Measurements from ENCODE around the gene KIF13A.
"Not testable (repeated sequence)": the region's sequence is repeated elsewhere in the genome, so short reads cannot be mapped to it uniquely, and the experiment has no call there.

Gene KIF13A

DNA sequence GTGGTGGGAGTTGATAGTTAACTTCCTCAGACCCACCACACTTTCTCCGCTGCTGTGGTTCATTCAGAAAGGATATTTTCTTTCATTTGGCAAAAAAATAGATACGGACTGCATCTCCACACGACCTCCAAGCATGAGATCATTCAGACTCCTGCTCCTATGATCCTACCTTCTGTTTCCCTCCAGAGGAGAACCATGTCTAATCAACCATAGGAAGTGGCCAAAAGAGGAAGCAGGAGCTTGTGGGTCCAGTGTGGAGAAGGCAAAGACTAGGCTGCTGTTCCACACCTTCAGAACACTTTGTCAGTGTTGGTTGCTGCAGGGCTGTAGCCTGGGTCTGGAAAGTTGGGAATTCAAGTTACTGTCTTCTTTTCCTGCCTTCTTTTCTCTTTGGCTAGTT lies 10.6 kb upstream of the KIF13A start:
- no peak for DNase-seq

DNA sequence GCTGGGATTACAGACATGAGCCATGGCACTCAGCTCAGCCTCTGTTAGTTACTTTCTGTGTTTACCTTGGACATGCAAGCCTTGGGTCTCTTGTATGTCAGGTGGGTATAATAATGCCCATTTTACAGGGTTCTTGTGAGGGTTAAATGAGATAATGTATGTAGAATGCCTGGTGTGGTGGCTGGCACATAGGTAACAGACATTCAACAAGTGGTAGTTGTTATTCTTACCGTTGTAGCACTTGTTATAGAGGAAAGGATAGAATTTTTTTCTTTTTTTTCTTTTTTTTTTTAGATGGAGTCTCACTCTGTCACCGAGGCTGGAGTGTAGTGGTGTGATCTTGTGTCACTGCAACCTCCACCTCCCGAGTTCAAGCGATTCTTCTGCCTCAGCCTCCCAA lies 8.0 kb upstream of the KIF13A start:
- DNase-seq, result no peak

DNA sequence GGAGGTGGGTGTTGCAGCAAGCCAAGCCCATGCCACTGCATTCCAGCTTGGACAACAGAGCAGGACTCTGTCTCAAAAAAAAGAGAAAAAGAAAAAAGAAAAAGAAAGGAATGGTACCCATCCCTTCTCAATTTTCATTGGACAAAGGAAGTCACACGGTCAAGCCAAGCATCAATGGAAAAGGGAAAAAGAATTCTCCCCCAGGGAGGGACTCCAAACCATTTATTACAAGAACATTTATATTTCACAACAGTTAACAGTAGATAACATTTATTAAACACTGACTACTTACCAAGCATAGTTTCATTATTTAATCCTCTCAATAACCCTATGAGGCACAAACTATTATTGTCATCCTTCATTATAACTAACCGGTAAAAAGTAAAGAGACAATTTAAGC lies 6.6 kb upstream of the KIF13A start:
- DNase-seq, result no peak

DNA sequence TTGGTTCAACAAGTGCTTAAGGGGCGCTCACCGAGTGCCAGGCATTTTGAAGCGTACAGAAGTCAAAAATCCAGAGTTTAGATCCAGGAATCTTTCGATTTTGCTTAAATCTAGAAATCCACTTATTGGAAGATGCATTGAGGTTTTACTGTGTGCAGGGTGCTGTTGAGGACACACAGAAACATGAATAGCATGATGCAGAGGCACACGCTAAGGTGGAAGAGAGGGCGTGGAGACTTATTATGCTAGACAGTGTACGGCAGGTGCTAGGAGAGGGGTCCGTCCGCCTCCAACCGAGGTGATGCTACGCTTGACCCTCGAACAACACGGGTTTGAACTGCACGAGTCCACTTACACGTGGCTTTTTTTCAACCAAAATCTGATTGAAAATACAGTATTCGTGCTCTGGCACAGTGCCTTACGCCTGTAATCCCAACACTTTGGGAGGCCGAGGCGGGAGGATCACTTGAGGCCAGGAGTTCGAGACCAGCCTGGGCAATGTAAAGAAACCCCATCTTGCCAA lies 1.0 kb upstream of the KIF13A start:
- DNase-seq, result no peak

DNA sequence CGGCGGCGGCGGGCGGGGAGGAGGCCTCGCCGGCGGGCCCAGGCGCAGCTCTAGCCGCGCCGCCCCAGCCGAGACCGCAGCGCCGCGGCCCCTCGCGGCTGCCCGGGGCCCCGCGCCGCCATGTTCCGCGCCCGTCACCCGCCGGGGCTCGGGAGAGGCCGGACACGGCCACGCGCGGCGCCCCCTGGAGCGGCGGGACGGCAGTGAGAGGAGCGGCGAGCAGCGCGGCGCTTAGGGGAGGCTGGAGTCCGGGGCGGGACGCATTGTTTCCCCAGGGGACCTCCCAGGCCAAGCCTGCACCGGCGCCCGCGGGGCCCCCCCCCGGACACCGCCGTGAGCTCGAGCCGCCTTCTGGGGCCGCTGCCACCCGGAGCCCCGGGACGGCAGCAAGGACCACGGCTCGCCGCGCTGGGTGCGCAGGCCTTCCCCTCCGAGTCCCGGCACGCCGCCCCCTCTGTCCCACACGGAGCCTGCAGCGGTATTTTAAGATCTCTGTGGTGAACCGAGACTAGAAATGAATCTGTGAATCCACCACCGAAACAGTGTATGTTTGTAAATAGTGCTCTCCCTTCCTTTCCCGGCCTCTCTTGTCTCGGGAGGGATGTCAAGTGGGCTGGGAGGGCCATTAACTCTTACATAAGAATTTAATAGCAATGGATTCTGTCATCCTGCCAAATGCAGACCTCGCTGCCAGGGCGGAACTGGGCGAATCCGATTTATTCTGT lies 424 bp upstream of the KIF13A start:
- peak; percentile 46 for DNase-seq

DNA sequence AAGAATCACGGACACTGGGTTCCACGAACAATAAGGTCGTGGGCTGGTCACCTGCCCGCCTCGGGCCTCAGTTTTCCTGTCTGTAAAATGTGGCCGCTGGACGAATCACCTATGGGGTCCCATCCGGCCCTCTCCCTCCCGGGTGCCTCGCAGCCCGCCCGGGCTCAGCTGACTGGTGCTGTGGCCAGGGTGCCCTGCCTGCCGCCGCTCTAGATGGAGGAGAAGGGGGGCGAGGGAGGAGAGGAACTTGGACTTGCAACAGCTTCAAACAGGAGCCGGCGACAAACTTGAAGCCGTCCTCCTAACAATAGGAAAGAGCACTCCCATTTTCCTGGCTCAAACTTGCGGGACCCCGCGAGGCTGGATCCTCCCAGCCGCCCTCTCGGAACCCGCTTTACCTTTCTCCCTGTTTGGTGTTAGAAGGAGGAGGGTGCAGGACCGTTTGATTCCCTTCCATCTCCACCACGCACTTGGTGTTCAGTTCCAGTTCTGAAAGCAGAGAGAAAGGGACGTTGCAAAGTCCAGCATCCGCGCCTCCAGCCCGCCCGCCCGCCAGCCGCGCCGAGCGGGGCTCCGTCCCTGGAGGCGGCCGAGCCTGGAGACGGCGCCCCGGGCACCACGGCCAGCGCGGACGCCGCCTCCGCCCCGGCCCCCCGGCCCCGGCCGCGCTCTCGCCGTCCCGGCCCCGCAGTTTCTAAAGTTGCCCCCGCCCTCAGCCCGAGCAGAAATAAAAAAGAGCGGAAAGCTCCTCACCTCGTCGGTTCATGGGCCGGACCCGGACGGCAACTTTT lies 584 bp downstream of the KIF13A start:
- DNase-seq, result peak; percentile 8

DNA sequence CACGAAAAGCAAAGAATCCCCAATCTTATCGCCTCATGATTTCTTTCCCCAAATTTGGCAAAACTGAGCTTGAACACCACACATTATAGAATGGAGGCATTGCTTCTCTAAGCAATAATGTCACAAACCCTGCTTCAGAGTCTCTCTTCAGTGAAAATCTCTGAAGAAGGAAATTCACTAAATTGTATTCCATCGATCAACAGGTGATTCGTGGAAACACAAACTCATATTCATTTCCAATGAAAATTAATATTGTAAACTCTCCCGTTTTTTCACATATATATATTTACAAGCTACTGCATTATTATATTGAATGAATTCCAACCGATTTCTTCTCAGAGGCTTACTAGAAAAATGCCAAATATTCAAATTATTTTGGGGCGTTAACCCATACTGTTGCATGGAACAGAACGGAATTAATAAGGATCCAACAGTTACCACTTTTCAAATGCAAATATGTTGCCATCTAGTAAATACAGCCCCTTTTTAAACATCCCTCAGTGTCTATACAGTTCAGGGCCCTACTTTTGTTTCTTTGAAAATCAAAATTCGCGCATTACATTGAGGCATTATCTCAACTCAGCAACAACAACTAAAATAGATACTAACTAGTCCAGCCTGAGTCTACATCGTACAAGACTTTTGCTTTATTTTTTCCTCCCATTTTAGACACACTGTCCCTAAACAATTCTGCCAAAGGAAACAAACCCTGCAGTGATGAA lies 1.3 kb downstream of the KIF13A start:
- no peak for DNase-seq

DNA sequence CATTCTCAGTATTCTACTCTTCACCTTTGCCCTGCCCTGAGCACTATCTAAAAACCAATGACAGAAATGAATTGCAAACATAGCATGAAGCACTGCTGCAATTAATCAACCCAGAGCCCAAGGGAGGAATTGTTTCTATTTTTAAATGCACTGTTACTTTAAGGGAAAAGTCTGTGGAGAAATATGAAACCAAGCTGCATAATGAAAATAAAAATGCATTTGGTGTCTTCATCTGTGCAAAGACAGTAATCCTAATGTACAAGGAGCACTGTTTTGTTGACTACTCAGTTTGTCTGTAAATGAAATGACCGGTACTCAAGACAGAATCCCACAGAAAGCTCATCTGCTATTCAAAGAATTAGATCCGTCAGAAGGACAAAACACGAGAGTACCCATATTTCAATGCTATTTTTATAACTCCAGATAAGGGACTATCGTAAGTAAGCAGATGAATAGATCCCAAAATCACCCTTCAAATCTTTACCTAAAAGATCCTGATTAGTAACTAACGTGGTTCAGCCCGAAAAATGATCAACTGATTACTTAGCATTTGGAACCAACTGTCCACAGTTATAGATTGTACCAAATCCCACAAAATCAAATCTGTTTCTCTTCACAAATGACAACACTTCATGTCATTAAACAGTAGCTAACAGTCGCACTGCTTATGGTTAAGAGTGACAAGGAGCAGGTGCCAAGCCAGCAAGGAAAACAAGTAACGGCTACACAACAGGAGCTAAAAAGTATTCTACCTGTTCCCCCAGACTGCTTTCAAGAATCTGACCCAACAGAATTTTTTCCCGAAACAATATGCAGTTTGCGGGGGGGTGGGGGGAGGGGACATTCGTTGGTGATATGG lies 2.4 kb downstream of the KIF13A start:
- no peak for DNase-seq

DNA sequence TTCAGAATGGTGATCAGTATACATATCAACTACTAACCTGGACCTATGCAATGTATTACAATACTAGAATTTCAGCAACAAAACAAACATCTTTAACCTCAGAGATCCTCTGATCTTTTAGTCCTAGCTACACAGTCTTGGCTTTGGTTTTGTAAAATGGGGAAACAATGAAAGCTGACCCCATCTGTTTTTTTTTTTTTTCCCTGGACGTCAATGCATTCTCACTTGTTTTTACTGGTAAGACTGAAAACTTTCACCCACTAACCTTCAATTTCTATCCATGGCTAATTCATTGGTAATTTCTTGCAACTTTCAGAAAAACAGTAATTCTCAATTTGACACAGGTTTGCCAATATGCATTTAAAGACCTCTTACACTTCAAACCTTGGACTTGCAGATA lies 3.0 kb downstream of the KIF13A start:
- DNase-seq, result no peak

DNA sequence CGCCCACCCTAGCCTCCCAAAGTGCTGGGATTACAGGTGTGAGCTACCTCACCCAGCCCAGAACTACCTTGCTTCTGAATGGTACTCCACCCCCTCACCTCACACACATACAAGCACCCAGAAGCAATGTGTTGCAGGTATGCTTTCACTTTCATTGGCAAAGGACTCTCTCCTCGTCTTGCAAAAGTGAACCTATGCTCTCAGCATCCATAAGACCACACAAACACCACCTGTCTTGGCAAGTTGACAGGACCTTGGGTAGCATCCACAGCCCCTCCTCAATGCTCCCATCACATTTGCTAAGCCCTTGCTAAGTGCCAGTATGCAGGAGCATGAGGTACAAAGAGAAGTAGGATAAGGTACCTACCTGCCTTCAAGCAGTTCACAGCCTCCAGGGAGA lies 3.7 kb downstream of the KIF13A start:
- no peak for DNase-seq

DNA sequence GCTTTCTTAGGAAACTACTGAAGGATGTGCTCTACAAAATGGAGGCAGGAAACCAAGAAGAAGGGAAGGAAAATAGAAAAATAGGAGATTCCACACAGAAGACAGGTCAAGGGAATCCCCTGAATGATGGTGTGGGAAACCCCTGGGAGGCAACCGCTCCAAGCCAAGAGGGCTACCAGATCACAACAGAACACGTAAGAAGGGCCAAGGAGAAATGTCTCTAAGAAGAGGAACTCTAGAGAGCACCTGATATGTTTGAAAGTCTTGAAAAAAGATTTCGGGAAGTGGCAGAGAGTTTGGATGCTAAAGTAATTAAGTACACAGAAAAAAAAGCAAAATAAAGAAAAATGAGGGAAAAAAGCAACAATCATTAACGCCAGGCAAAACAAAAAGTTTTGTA lies 7.1 kb downstream of the KIF13A start:
- no peak for DNase-seq

DNA sequence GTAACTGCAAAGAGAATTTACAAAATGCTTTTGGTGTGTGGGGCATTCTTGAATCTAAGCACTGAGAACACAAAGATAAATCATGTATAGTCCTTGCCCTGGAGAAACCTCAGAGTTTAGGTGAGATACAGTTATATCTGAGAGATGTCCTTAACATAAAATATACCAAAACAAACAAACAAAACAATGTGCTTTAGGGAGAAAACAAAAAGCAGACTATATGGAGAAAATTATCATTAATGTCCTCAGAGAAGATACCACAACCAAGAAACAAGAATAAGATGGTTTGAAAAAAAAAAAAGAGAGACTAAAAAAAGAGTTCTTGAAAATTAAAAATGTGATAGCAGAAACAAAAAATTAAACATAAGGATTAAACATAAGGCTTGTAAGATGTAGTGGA lies 8.0 kb downstream of the KIF13A start:
- DNase-seq, result no peak

DNA sequence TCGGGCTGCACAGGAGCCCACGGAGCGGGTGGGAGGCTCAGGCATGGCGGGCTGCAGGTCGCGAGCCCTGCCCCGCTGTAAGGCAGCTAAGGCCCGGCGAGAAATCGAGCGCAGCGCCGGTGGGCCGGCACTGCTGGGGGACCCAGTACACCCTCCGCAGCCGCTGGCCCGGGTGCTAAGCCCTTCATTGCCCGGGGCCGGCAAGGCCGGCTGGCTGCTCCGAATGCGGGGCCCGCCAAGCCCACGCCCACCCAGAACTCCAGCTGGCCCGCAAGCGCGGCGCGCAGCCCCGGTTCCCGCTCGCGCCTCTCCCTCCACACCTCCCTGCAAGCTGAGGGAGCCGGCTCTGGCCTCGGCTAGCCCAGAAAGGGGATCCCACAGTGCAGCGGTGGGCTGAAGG lies 11.2 kb downstream of the KIF13A start:
- DNase-seq, result not testable (repeated sequence)

DNA sequence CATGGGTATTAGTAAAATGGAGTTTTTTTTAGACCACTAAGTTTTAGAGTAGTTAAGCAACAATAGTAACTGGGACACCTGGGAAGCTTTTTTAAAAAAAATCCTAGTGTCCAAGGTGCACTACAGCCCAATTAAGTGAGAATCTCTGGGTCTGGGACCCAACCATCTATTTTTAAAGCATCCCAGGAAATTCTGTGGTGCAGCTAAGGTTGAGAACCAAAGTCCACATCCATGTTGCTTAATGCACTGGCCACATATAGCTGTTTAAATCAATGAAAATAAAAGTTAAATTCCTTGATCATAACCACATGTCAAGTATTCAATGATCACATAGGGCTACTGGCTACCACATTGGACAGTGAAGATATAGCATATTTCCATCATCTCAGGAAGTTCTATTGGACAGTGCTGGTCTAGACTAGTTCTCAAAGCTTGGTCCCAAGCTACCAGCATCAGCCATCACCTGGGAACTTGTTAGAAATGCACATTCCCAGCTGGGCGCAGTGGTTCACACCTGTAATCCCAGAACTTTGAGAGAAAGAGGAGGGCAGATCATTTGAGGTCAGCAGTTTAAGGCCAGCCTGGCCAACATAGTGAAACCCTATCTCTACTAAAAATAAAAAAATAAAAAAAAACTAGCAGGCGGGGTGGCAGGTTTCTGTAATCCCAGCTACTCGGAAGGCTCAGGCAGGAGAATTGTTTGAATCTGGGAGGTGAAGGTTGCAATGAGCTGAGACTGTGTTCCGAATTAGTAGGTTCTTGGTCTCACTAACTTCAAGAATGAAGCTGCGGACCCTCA lies 12.7 kb downstream of the KIF13A start:
- no peak for DNase-seq

DNA sequence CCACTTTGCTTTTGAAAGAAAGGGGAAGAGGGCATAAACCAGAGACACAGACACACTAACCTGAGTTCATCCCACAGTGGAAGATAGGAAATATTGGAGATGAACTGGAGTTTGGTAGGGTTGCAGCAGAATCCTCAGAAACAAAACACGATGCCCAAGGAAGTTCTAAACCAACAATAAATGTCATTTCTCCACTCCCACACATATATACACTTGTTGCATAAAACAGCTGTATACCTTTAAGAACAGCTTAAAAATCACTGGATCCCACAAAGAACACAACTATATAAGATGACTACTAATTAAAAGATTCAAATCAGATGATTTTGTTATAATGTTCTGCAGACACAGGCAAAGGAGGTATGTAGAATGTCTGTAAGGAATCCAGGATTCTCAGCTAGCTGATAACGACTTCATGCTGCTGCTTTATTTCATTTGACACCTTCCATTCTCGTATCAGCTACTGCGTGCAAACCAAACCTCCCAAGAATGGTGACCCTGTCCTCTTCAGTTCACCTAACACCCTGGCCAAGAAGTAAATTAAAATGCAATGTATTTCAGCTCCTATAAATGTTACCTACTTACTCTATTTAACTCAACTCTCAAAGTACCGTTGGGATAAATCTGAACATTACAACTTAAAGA lies 14.3 kb downstream of the KIF13A start:
- no peak for DNase-seq

DNA sequence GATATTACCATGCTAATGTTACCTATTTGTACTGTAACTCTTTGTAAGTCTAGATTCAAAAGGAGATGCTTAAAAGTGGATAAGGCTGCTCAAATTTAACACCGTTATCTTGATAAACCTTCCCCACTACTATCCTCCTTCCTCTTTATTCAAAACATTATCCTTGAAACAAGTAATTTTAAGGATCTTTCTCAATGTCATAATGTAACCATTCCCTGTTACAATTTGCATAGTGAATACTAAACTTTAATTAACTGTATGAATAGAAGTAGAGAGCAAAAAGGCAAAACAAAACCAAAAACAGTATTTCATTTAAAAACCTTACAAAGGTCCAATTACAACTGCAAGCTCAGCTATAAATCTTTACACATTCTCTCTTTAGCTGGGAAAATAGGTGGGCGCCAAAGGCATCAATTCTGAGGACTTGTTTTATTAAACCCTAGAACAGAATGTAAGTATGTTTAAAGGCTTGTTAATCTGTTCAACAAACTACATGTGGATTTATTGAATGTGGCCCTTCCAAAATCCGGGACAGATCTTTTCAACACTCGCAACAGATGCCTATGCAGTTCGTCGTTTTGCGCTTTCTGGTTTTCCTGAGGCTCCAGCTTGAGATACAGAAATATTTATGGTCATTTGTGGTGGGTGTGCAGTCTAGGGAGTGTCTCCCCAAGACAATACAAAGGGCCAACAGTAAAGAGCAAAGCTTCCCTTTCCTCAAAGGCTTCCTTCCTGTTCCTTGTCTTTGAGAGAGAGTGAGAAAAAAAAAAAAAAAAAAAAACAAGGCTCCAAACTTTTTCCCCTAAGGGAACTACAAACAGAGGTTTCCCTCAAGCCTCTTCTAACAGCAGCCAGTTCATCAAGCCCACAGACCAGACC lies 15.1 kb downstream of the KIF13A start:
- no peak for DNase-seq

DNA sequence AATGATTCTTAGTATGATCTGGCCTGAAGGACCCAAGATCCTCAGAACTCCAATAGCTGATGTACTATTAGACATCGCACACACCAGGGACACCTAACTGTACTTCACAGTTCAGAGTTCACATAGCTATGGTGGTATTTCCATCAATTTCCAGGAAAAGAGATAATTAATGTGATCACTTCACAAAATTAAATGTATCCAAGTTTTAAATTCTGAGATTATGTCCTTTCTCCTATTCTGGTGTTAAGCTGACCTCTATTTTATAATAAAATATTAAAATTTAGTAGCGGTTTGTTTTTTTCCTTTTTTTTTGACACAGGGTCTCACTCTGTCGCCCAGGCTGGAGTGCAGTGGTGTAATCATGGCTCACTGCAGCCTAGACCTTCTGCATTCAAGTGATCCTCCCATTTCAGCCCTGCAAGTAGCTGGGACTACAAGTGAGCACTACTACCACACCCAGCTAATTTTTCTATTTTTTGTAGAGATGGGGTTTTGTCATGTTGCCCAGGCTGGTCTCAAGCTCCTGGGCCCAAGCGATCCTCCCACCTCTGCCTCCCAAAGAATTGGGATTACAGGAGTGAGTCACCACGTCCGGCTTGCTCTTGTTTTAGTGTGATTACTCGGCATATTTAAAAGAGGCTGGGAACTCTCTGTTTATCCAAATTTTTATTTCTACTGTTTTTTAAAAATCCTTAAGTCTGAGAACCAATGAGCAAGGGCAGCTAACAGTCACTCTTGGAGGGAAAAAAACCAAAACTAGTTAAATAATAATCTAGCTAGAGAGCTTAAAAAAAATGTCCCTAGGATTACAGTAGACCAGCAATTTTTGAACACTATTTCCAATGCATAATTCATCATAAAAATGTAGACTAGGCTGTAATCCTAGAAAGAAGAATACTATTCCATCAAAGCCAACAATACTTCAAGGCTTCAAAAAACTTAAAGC lies 16.0 kb downstream of the KIF13A start:
- no peak for DNase-seq

DNA sequence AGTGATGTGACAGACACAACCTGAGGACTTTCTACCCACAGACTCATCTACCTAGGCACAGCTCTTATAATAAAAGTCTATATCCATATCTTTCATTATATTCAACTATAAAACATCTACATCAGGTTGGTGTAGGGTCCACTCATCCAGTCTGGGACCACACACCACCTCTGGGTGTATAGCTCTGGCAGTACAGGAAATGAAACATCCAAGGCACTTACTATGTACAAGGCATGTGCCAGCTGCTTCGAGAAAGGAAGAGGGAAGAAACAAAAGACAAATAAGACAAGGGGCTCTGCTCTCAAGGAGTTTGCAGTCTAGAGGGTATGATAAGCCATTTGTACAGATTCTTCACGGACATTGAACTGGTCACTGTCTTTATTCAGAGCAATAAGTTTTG lies 18.6 kb downstream of the KIF13A start:
- no peak for DNase-seq
